GM23338 (cell line): ENCODE data around the gene MBLAC1. TPM values are rescaled to one million over a fixed set of nuclear protein-coding genes. Genes with fewer than 3 reads are reported as not detected.

Experiments
- ATAC-seq: fragments of 200-7000 bp; cut with Tn5 transposase; 3 replicates; pipeline ENCODE4 v1.9.1; 2020
- DNase-seq: peaks from one replicate; pipeline ENCODE4 v3.0.0-alpha.2; 2015; ENCODE audit warnings: low spot score
- H2AFZ ChIP-seq: fragments of 200-600 bp; sonication (generic); 2 replicates; pipeline ENCODE4 v1.8.0; 2016; ENCODE audit warnings: antibody characterized with exemption, mild to moderate bottlenecking, moderate library complexity
- H3F3A ChIP-seq: fragments of 200-600 bp; sonication (generic); replicated peaks from 2 replicates; pipeline ENCODE4 v1.8.0; 2017; ENCODE audit warnings: antibody characterized with exemption, mixed run types, low read depth
- H3K27ac ChIP-seq: fragments of 200-600 bp; sonication (generic); 2 replicates; pipeline ENCODE4 v1.6.1; 2016; ENCODE audit warnings: low read depth
- H3K27me3 ChIP-seq: fragments of 200-600 bp; sonication (generic); 2 replicates; pipeline ENCODE4 v1.8.0; 2016; ENCODE audit warnings: mild to moderate bottlenecking, mixed run types, moderate library complexity; ENCODE audit not compliant: insufficient read depth
- H3K36me3 ChIP-seq: fragments of 200-600 bp; sonication (generic); 2 replicates; pipeline ENCODE4 v1.8.0; 2016; ENCODE audit warnings: mild to moderate bottlenecking; ENCODE audit not compliant: insufficient read depth
- H3K4me1 ChIP-seq: fragments of 200-600 bp; sonication (generic); 2 replicates; pipeline ENCODE4 v1.8.0; 2016; ENCODE audit warnings: mild to moderate bottlenecking, moderate library complexity; ENCODE audit not compliant: insufficient read depth
- H3K4me2 ChIP-seq: fragments of 200-600 bp; sonication (generic); 2 replicates; pipeline ENCODE4 v1.7.1; 2017; ENCODE audit warnings: mixed run types
- H3K4me3 ChIP-seq: fragments of 200-600 bp; sonication (generic); 2 replicates; pipeline ENCODE4 v1.6.1; 2016; ENCODE audit warnings: mixed run types
- H3K79me2 ChIP-seq: fragments of 200-600 bp; sonication (generic); replicated peaks from 2 replicates; pipeline ENCODE4 v1.8.0; 2017; ENCODE audit warnings: mild to moderate bottlenecking; ENCODE audit not compliant: insufficient read depth
- H3K9me2 ChIP-seq: fragments of 200-600 bp; sonication (generic); 2 replicates; pipeline ENCODE4 v1.8.0; 2017; ENCODE audit not compliant: insufficient read depth
- H4K20me1 ChIP-seq: fragments of 200-600 bp; sonication (generic); replicated peaks from 2 replicates; pipeline ENCODE4 v1.8.0; 2017; ENCODE audit warnings: mild to moderate bottlenecking; ENCODE audit not compliant: insufficient read depth
- H3K27ac Mint-ChIP-seq: 2 replicates; pipeline ENCODE4 v1.8.0; 2020; ENCODE audit warnings: inconsistent platforms, mild to moderate bottlenecking, moderate library complexity, mixed read lengths
- H3K27me3 Mint-ChIP-seq: 3 replicates; pipeline ENCODE4 v1.8.0; 2022; ENCODE audit warnings: low read depth, mild to moderate bottlenecking, moderate library complexity, mixed read lengths, inconsistent platforms; ENCODE audit not compliant: insufficient read depth, poor library complexity
- H3K36me3 Mint-ChIP-seq: 3 replicates; pipeline ENCODE4 v1.8.0; 2021; ENCODE audit warnings: low read depth, mild to moderate bottlenecking, inconsistent platforms, moderate library complexity, mixed read lengths
- H3K4me1 Mint-ChIP-seq: 3 replicates; pipeline ENCODE4 v1.8.0; 2020; ENCODE audit warnings: mild to moderate bottlenecking, inconsistent platforms, mixed read lengths
- H3K4me3 Mint-ChIP-seq: 3 replicates; pipeline ENCODE4 v1.8.0; 2021; ENCODE audit warnings: moderate library complexity, mild to moderate bottlenecking, inconsistent platforms, mixed read lengths
- H3K9me3 Mint-ChIP-seq: 3 replicates; pipeline ENCODE4 v1.8.0; 2020; ENCODE audit warnings: moderate library complexity, mild to moderate bottlenecking, inconsistent platforms, mixed read lengths
- CTCF ChIP-seq, 2 experiments: fragments of 200-600 bp in 1 of 2; sonication (generic) in 1 of 2; conservative IDR thresholded peaks; 2 replicates each; pipeline versions ENCODE4 v1.5.1 to v1.6.1; 2016 to 2017; ENCODE audit warnings: antibody characterized with exemption in 2 of 2, low read depth in 2 of 2, mild to moderate bottlenecking in 2 of 2, moderate library complexity in 1 of 2
- ETS1 ChIP-seq: IDR thresholded peaks from 2 replicates; pipeline ENCODE4 v1.6.1; 2016; ENCODE audit warnings: antibody characterized with exemption
- EZH2phosphoT487 ChIP-seq: fragments of 200-600 bp; sonication (generic); IDR thresholded peaks from one replicate; pipeline ENCODE4 v1.8.1; 2018; ENCODE audit warnings: antibody characterized with exemption; ENCODE audit not compliant: unreplicated experiment
- POLR2AphosphoS5 ChIP-seq: IDR thresholded peaks from 2 replicates; pipeline ENCODE4 v1.6.1; 2016; ENCODE audit warnings: antibody characterized with exemption, low read depth
- polyA plus RNA-seq: library from polyadenylated mRNA; unstranded; fragments of >200 nt; fragmentation: Nextera tagmentation; extraction: Ambion mirVana; gene quantifications from 2 replicates; pipeline ENCODE4 v1.2.1, GENCODE V29; 2016
- total RNA-seq: library from RNA; depleted of rRNA; stranded (reverse); fragments of >200 nt; shearing (Covaris generic); gene quantifications from 2 replicates; pipeline ENCODE4 v1.2.3, GENCODE V29; 2014
- TF ChIP-seq, protein P1 (sequence below): IDR thresholded peaks from one replicate; pipeline ENCODE4 v1.6.1; 2018; ENCODE audit warnings: antibody characterized with exemption; ENCODE audit not compliant: unreplicated experiment

The MBLAC1 gene
- total and polyA plus RNA-seq, 2 experiments from 2014 or later: 2.7 to 5.7 TPM

GRCh38 chr7:100088621-100089457, 37.9 kb upstream of the MBLAC1 start, which contains the start of gene COPS6:
COPS6 (plus strand) TSS chr7:100088969; CDS start chr7:100088991, 22 bp downstream.
- H3K4me1 ChIP-seq: peaks cover 6% of the 10 kb centered on the region
- peaks cover 18% of the 10 kb centered on the region for H3K4me1 Mint-ChIP-seq
- H3K9me3 Mint-ChIP-seq: no peaks in the 10 kb centered on the region
- H3F3A ChIP-seq: peaks cover 53% of the 10 kb centered on the region
- TF ChIP-seq, protein P1, sequence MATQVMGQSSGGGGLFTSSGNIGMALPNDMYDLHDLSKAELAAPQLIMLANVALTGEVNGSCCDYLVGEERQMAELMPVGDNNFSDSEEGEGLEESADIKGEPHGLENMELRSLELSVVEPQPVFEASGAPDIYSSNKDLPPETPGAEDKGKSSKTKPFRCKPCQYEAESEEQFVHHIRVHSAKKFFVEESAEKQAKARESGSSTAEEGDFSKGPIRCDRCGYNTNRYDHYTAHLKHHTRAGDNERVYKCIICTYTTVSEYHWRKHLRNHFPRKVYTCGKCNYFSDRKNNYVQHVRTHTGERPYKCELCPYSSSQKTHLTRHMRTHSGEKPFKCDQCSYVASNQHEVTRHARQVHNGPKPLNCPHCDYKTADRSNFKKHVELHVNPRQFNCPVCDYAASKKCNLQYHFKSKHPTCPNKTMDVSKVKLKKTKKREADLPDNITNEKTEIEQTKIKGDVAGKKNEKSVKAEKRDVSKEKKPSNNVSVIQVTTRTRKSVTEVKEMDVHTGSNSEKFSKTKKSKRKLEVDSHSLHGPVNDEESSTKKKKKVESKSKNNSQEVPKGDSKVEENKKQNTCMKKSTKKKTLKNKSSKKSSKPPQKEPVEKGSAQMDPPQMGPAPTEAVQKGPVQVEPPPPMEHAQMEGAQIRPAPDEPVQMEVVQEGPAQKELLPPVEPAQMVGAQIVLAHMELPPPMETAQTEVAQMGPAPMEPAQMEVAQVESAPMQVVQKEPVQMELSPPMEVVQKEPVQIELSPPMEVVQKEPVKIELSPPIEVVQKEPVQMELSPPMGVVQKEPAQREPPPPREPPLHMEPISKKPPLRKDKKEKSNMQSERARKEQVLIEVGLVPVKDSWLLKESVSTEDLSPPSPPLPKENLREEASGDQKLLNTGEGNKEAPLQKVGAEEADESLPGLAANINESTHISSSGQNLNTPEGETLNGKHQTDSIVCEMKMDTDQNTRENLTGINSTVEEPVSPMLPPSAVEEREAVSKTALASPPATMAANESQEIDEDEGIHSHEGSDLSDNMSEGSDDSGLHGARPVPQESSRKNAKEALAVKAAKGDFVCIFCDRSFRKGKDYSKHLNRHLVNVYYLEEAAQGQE: peak; percentile 26
- TF ChIP-seq EZH2phosphoT487 (no peak), POLR2AphosphoS5 (peak; percentile 91), CTCF (conservative IDR thresholded peaks at IDR 0.05; ENCODE audit: low read depth in 2 of 2) (no peak), ETS1 (peak; percentile 49; the same call in 1 of the 2 replicates)
- H3K27me3 ChIP-seq: no peaks in the 10 kb centered on the region
- peak within 1 kb of the TSS; percentile 93 for H3K4me3 Mint-ChIP-seq
- peaks cover 11% of the 10 kb centered on the region; the same call in 1 of the 2 replicates for H4K20me1 ChIP-seq
- H3K27ac Mint-ChIP-seq: peak within 1 kb of the TSS; percentile 94
- peak within 1 kb of the TSS; percentile 95; the same call in 1 of the 2 replicates for H2AFZ ChIP-seq
- ATAC-seq (peak; percentile 26), DNase-seq (peak; percentile 86)
- peaks cover 34% of the 10 kb centered on the region for H3K27me3 Mint-ChIP-seq
- peaks cover 8% of the 10 kb centered on the region for H3K79me2 ChIP-seq
- no peaks in the 10 kb centered on the region for H3K9me2 ChIP-seq
- peaks cover 37% of the 10 kb centered on the region for H3K36me3 Mint-ChIP-seq
- peak within 1 kb of the TSS; percentile 90 for H3K27ac ChIP-seq
- peak within 1 kb of the TSS; percentile 90 for H3K4me2 ChIP-seq
- H3K36me3 ChIP-seq: peaks cover 17% of the 10 kb centered on the region
- H3K4me3 ChIP-seq: peak within 1 kb of the TSS; percentile 82
